ENCODE measurements around the gene L3MBTL2.

L3MBTL2 gene

DNA sequence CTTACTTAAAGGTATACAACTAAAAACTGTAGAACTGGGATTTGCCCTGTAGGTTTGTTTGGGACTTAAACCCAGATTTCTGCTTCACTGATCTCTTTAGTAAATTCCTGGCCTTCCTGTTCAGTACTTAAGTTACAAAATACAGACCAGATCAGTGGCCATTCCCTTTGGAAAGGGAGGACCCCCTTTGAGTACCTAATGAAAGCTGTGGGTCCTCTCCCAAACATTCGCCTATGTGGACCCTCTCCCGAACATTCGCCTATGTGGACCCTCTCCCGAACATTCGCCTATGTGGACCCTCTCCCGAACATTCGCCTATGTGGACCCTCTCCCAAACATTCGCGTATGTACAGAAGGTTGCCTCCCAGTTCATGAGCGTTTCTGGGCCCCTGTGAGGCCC is 10.3 kb downstream of the L3MBTL2 start:
- DNase-seq (ENCODE audit: low read depth in 3 of 3) = no peak

DNA sequence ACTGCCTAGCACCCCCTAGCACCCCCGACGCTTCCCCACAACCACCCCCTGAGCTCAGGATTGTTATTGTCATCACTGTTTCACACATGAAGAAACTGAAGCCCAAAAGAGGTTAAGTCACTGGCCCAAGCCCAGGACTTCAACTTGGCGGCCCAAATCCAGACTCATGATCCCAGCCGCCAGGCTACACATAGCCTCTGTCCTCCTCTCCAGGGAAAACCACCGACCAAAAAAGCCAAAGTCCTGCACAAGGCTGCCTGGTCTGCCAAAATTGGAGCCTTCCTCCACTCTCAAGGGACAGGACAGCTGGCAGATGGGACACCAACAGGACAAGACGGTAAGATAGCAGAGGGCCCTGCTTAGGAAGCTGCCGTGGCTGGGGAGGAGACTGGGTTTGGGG is 10.8 kb downstream of the L3MBTL2 start:
- DNase-seq (ENCODE audit: low read depth in 3 of 3) = no peak

DNA sequence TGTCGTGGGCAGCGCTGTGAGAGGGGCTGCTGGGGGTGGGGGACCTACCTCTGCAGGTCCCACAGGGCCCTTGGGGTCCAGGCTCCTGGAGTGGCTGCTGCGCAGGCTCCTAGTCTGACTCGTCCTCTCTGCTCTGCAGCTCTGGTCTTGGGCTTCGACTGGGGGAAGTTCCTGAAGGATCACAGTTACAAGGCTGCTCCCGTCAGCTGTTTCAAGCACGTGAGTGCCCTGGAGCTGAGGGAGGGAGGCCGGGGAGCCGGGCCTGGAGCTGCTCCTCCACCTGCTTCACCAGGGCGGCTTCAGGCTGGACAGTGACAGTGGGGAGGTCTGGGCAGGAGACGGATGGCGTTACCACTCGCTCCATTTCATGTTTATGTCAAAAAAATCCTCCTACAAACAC is 11.9 kb downstream of the L3MBTL2 start:
- DNase-seq (ENCODE audit: low read depth in 3 of 3) = no peak

DNA sequence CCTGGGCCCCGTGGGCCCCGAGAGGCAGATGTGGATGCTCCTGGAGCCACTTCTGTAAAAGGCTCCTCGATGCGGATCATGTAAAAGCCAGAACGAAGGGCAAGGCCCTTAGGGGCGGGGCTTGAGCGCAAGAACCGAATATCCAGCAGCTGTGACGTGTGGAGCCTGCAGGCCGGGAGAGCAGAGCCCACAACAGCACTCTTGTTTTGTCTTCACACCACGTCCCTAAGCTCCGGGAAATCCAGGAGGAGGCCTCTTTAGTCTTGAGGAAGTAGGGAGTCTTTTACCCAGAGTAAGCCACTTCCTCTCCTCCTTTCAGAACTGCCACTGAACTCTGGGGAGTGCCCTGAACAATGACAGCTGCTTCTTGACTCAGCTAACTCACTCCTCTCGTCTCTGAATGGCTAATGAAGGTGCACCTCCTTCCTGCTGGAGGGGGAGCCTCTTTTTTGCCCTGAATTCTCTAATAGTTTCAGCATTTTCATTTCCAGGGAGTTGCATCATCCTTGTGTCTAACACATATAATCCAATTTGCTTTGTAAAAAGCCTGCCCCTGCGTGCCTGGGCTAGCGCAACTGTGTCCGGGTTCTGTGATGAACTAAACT is 12.5 kb downstream of the L3MBTL2 start:
- peak in 1 of 3 donors; percentile 26 for DNase-seq (ENCODE audit: low read depth in 3 of 3)

DNA sequence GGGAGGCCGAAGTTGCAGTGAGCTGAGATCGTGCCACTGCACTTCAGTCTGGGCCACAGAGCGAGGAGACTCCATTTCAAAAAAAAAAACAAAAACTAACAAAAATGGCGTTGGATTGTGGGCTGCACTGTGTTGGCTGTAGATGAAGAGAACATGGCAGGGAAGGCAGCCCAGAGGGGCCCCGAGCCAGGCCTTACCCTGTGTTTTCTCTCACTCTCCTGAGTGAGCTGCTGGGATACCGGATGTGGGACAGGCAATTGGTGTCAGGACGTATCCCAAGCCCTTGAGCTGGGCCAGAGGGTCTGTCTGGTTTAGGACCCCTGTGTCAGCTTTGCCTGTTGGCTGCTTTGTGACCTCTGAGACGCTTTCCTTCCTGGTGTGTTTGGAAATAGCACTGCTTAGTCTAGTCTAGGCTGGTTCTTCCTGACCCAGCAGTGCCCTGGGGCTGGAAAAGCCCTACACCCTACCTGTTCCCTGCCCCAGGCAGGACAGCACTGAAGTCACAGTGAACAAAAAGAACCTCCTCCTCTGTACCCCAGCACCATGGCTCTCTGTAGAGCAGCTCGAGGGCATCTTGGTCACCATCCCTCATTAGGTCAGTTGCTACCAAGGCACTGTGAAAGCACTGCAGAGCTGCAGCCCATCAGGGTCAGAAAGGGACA is 17.9 kb downstream of the L3MBTL2 start:
- DNase-seq (ENCODE audit: low read depth in 3 of 3) = no peak

DNA sequence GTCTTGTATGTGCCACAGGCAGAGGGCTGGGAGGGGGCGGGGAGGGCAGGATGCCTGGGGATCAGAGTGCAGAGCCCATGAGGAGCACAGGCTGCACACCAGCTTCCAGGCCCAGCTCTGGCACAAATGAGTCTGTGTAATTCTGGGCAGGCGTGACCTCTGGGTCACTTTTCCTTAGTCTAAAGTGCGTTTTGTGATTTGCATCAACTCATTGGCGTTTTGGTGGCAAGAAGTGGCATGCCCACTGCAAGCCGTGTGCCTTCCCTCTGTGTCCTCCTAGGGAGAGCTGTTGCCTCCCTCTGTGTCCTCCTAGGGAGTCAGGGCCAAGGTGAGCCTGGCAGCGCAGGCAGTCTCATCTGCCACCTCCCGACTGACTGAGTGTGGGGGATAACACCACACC is 18.4 kb downstream of the L3MBTL2 start:
- DNase-seq (ENCODE audit: low read depth in 3 of 3) = no peak

DNA sequence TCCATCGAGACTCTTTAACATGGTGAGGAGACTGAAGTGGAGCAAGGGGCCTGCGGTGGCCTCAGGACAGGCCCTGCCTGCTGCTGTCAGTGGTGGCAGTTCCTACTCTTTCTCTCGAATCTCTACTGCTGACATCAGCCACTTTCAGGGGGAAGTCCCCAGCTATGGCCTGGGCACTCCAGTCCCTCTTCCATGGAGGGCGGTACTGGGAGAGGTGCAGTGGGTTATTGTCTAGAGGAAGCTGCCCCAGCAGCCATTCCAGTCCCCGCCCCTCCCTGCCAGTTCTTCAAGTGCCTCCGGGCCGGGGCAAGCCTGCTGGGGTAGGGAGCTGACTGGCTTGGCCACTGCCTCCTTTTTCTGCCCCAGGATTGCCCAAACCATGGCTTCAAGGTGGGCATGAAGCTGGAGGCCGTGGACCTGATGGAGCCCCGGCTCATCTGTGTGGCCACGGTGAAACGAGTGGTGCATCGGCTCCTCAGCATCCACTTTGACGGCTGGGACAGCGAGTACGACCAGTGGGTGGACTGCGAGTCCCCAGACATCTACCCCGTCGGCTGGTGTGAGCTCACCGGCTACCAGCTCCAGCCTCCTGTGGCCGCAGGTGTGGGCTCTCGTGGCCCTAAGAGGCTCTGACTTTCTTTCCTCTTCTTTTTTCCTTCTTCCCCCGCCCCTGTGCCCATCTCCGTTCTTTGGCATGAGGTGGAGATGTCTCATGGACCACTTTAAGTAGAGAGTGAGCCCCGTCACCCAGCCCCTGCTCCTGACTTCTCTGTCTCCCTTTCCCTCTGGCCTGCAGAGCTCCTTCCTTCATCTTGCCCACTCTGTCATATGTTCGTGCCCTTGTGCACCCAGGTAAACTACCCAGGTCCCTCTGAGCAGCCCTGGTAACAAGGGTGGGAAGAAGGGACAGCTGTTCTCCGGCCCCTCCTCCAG is 21.9 kb downstream of the L3MBTL2 start:
- DNase-seq (ENCODE audit: low read depth in 3 of 3) = no peak

DNA sequence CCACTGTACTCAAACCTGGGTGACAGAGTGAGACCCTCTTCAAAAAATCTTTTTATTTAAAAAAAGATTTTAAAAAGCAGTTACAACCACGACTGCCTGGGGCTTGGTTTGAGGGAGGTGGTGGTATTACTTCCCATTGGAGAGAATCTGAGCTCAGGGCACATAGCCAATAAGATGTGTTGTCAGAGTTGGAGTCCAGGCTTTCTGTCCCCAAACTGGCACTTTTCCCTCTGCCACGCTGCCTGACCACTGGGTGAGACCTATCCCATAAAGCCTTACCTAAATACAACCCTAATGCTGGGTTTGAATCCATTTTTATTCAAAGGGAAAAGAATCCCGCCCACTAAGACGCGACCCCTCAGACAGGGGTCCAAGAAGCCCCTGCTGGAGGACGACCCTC is 24.1 kb downstream of the L3MBTL2 start:
- no peak for DNase-seq (ENCODE audit: low read depth in 3 of 3)

DNA sequence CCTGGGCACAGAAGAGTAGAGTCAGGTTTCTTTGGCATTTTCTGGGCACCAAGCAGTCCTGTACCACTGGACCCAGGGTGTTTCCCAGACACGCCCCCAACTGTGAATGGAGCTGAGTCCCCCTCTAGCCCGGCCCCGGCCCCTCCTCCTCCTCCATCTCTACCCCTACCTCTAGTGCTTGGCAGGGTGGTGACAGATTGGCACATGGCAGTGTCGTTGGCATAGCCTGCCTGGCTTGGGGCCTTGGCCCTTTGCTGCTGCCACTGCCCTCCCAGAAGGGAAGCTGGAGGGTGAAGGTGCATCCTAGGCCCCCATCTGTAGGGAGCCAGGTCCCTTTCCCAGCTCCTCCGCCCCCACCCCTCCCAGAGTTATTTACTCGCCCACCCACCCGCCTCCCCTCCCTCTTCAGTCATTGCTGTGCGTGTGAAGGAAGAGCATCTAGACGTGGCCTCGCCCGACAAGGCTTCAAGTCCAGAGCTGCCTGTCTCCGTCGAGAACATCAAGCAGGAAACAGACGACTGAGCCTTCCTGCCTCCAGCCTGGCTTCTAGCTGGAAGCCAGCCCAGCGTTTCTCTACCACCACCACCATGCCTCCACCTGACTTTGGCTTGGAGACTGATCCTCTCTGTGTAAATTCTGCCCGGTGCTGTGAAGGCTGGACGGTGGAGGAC is 24.8 kb downstream of the L3MBTL2 start:
- DNase-seq (ENCODE audit: low read depth in 3 of 3) = no peak

DNA sequence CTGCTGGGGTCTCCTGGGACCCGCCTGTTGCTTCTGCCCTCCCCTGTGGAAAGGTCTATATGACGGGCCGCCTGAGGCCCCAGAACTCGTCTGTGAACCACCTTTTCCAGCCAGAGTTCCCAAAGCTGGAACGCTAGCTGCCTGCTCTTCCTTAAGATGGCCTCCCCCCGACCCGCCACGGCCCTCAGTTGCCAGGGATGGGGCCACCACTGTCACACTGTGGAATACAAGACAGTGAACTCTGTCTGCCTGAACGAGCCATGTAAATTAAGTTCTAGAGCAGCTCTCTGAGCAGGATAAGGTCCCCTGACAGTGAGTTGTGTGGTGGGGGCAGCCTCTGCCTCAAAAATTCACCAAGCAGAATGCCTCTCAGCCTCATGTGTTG is 25.3 kb downstream of the L3MBTL2 start:
- DNase-seq (ENCODE audit: low read depth in 3 of 3) = no peak

DNA sequence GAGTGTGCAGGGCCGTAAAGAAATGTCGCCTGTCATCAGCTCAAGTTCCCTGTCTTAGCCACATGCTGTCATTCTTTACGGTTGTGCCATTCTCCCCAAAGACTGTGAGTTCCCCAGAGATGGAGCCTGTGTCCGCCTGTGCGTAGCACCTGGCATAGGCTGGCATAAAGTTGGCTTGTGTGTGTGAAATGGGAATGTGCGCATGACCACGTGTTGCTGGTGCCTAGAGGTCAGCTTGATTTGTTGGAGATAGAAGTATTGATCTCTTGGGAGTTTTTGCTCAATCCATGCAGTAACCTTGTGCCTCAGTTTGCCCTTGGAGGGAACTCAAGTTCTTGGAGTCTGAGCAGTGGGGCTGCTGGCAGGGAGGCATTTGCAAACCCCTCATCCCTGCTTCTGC is 26.3 kb downstream of the L3MBTL2 start:
- DNase-seq (ENCODE audit: low read depth in 3 of 3) = no peak

DNA sequence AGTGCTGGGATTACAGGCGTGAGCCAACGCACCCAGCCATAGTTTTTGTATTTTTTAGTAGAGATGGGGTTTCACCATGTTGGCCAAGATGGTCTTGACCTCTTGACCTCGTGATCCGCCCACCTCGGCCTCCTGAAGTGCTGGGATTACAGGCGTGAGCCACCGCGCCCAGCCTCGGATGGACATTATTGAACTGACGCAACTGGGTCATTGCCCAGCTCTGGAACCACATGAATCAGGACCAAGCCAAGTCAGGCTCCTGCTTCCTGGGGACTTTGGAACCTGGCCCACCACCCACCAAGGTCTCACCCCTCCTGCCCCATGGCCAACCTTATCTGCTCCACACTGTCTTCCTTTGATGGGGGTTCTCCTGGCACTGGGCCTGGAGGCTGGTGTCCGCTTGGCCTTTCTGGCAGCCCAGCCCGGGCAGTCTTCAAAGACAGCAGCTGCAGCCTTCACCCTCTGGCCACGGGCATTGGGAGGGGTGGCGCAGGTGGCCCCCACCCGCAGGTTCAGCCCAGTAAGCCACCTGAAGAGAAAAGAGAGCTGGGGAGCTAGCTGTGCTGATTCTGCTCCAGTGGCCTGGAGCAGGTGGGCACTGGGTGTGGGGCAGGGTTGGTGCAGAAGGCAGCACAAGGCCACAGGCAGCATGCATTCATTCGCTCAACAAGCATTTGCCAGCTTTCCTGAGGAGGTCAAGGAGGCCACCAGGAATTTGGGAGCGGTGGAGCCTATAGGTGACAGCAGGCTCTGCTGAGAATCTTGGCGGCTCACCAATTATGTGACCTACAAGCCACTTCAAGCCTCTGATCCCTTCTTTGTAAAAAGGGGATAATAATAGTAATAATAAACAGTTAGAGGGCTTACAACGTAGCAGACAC is 29.9 kb downstream of the L3MBTL2 start:
- DNase-seq (ENCODE audit: low read depth in 3 of 3) = no peak

DNA sequence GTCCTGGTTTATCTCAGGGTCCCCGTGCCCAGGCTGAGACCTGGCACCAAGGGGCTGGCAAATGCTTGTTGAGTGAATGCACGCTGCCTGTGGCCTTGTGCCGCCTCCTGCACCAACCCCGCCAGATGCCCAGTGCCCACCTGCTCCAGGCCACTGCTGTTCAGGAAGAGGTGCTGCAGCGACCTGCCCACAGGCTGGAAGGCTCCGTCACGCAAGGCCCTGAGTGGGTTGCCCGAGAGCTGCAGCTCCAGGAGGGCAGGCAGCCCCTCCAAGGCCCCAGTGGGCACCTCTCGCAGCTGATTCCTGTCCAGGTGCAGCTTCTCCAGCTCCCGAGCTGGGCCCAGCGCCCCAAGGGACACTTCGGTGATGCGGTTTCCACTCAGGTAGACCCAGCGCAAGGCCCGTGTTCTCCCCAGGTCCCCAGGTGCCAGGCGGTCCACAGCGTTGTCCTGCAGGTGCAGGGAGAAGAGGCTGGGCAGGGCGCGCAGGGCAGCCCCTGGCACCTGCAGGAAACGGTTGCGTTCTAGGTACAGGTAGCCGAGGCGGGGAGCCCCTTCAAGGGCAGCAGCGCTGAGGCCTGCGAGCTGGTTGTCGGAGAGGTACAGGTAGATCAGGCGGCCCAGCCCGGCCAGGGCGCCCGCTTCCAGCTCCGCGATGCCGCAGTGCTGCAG is 32.1 kb downstream of the L3MBTL2 start:
- DNase-seq (ENCODE audit: low read depth in 3 of 3) = no peak

DNA sequence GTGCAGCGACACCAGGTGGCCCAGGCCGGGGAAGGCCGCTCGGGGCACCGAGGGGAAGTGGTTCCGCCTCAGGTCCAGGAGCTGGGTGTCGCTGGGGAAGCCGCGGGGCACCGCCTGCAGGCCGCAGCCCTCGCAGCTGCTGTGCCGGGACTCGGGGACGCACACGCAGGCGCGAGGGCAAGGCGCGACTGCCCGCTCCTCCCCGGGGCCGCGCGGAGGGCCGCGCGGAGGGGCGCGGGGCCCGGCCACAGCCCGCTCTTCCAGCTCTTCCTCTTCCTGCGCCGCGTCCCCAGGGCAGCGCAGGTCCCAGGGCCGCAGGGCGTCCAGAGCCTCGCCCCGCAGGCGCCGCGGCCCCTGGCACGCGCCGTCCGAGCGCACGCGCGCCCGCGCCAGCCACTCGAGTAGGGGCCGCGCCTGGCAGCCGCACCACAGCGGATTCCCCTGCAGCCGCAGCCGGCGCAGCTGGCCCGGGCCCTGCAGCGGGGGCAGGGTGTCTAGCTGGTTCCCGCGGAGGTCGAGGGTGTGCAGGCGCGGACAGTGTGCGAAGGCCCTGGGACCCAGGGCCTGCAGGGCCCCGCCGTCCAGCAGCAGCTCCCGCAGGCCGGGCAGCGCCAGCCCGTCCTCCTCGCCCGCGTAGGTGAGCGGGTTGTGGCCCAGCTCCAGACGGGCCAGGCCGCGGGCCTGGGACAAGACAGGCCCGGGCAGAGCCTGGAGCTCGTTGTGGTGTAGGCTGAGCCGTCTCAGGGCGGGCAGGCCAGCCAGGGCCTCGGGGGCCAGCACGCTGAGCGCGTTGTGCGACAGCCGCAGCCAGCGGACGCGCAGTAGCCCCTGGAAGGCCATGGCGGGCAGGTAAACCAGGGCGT is 32.8 kb downstream of the L3MBTL2 start:
- DNase-seq (ENCODE audit: low read depth in 3 of 3) = peak; percentile 69 to 74 (median 70)

DNA sequence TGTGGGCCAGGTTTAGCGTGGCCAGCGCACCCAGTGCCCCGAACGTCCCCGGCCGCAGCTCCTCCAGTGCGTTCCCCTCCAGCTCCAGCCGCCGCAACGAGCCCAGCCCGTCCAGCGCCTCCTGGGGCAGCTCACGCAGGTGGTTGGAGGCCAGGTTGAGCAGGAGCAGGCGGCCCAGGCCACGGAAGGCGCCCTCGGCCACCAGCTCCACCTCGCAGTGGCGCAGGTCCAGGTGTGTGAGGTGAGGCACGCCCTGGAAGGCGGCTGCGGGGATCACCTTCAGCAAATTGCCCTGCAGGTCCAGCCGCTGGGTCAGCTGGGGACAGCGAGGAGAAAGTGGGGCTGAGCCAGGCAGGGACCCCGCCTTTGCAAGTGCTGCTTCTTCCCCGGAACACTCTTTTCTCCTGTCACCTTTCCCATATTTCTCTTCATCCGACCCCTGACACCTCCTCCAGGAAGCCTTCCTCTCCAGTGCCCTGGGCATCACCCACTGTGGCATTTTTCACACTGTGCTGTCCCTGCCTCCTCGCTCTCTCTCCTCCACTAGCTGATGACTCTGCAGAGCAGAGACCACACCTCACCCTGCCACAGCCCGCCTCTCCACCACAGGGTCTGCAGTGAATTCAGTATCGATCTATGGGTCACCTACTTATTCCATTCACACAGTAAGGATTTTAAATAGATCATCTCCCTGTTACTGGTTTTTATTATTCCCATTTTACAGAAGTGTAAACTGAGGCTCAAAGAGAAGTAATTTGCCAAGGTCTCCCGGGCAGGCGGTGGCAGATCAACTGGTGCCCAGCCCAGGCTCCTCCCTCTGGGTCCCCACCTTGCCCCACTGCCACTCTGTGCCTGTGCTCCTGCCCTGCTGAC is 33.7 kb downstream of the L3MBTL2 start:
- DNase-seq (ENCODE audit: low read depth in 3 of 3) = no peak

DNA sequence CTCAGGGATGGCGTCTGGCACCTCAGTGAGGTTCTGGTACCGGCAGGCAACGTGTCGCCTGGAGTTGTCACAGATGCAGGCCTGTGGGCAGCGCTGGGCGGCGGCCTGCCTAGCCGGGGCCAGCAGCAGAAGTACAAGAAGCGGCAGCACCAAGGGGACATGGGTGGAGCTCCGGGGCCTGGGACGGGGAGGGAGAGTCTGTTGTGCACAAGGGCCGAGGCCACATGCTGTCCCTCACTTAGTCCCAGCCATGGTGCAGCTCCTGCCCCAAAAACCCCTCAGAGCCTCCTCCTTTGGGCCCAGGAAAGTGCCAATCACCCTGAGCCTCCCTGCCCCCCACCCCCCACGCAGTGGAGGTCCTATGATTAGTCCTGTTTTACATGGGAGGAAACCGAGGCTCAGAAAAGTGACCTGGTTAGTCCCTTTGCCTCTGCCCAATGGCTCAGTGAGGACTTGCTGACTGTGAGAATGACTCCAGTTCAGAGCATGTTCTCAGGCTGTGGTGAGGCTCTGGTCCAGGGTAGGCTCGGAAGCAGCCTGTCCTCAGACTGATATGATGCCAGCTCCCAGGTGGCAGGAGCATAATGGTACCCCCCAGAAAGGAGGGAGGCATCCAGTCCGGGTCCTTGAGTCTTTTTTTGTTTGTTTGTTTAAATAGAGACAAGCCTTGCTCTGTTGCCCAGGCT is 34.5 kb downstream of the L3MBTL2 start:
- no peak for DNase-seq (ENCODE audit: low read depth in 3 of 3)

DNA sequence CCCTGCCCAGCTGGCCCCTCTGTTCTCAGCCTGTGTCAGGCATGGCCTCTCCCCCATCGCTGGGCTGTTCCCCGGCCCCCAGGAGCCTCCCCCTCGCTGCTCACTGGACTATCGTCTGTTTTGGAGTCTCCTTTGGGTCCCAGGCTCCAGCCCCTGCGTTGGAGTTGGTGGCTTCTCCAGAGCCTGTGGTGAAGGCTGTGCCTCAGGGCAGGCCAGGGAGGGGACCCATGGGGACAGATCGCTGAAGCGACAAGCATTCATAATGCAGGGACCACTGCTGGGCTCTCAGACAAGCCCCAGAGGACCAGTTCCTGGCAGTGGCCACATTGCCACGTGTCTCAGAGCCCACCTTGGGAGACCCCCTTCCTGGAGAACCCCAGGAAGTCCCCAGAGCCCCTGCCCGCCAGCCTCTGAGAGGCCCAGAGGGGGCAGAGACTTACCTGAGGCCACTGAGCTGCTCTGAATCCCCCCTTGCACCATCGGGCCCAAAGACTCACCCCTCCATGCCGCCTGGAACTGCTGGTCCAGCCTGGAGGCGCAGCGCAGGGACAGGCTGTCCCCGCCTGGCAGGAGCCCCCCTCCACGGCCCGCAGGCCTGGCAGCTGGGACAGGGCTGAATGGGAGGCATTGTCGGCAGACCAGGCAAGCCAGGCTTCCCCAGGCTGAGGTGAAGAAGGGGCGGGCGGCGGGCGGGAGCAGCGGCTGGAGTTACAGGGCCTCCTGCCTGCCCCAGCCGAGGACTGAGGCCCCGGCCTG is 35.4 kb downstream of the L3MBTL2 start, which contains the start of gene CHADL:
Gene CHADL (minus strand): TSS at position 555 of the 756 bp plus-strand sequence. CDS start 50 bp downstream, at position 505.
- DNase-seq (ENCODE audit: low read depth in 3 of 3) = no peak
